ENCODE measurements around the gene C7orf33. TPM values are rescaled to one million over a fixed set of nuclear protein-coding genes. Genes with fewer than 3 reads are reported as not detected.
"Not testable (repeated sequence)": the region's sequence is repeated elsewhere in the genome, so short reads cannot be mapped to it uniquely, and the experiment has no call there.

Gene C7orf33
- total RNA-seq, 1 donor from 2014 or later, result not detected

DNA sequence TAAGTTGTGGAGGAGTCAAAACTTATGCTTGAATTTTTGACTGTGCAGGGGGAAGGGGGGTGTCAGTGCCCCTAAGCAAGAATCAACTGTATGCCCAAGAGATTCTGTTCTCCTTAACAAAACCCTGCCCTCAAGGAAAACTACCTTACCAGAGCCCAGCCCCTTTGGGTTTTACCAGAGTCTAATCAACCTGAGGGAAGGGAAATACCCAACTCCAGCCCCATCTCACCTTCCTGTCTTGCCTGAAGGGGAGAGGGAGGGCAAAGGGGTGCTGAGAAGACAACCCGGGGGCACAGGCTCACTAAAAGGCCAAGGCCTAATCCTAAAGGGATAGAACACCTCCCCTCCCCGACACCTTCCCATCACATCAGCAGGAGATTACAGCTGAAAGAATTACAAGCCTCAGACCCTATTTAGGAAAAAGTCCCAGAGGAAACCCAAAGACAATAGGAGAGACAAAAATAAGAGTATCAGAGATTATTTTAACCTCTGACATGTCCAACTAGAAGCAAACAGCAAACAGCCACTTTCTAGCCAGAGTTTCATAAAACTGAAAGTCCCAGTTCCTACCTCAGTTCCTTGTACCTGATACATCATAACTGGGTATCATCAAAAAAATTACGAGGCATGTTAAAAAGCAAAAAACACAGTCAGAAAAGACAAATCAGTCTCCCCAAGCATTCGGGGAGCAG is 26.8 kb upstream of the C7orf33 start:
- DNase-seq (ENCODE audit: low spot score in 2 of 2, unreplicated experiment in 2 of 2), result no peak
- peaks cover 4% of the 10 kb centered on the region for H3K9me3 Mint-ChIP-seq
- TF ChIP-seq, protein P1, sequence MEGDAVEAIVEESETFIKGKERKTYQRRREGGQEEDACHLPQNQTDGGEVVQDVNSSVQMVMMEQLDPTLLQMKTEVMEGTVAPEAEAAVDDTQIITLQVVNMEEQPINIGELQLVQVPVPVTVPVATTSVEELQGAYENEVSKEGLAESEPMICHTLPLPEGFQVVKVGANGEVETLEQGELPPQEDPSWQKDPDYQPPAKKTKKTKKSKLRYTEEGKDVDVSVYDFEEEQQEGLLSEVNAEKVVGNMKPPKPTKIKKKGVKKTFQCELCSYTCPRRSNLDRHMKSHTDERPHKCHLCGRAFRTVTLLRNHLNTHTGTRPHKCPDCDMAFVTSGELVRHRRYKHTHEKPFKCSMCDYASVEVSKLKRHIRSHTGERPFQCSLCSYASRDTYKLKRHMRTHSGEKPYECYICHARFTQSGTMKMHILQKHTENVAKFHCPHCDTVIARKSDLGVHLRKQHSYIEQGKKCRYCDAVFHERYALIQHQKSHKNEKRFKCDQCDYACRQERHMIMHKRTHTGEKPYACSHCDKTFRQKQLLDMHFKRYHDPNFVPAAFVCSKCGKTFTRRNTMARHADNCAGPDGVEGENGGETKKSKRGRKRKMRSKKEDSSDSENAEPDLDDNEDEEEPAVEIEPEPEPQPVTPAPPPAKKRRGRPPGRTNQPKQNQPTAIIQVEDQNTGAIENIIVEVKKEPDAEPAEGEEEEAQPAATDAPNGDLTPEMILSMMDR (IDR thresholded peaks at IDR 0.05; ENCODE audit: unreplicated experiment), result no peak
- peaks cover 18% of the 10 kb centered on the region for H3K4me1 Mint-ChIP-seq
- peaks cover 2% of the 10 kb centered on the region for H3K36me3 Mint-ChIP-seq
- H3K27ac Mint-ChIP-seq, result no peak overlapping the region
- no peak overlapping the region for H3K4me3 Mint-ChIP-seq
- H3K27me3 Mint-ChIP-seq (ENCODE audit: low read depth), result no peaks in the 10 kb centered on the region

DNA sequence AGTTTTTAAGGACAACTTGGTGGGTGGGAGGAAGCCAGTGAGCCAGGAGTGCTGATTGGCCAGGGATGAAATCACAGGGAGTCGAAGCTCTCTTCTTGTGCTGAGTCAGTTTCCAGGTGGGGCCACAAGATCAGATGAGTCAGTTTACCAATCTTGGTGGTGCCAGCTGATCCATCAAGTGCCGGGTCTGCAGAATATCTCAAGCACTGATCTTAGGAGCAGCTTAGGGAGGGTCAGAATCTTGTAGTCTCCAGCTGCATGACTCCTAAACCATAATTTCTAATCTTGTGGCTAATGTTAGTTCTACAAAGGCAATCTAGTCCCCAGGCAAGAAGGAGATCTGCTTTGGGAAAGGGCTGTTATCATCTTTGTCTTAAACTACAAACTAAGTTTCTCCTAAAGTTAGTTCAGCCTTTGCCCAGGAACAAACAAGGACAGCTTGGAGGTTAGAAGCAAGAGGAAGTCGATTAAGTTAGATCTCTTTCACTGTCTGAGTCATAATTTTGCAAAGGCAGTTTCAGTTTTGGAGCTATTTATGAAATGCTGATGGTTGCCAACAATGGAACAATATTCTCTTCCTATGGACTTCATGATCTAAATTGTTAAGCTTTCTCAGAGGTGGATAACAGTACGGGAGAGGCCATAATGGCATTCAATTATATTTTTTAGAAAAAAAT is 26.2 kb upstream of the C7orf33 start:
- not testable (repeated sequence) for H3K27me3 Mint-ChIP-seq (ENCODE audit: low read depth); DNase-seq (ENCODE audit: low spot score in 2 of 2, unreplicated experiment in 2 of 2); H3K9me3 Mint-ChIP-seq; H3K36me3 Mint-ChIP-seq; H3K4me3 Mint-ChIP-seq
- Mint-ChIP-seq H3K27ac (peak overlapping the region; percentile 32), H3K4me1 (peaks cover 18% of the 10 kb centered on the region)

DNA sequence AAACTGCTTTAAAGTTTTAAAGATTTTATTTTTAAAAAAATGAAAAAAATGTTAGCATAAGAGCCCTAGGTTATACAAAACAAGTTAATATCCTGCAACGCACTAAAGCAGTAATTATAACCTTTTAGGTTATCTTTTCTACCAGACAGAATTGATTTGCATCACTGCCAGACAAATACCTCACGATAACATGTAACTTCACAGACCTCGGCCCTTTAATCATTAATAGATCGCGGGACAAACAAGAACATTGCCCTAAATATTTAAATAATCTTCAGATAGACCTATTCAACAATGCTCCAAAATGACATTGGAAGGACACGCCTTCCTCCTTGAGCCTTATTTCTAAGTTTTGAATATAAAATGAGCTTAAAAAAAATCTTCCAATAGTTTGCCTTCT is 23.8 kb upstream of the C7orf33 start:
- no peak overlapping the region for H3K4me3 Mint-ChIP-seq
- TF ChIP-seq, protein P1 (IDR thresholded peaks at IDR 0.05; ENCODE audit: unreplicated experiment), result no peak
- peaks cover 14% of the 10 kb centered on the region for H3K4me1 Mint-ChIP-seq
- DNase-seq (ENCODE audit: low spot score in 2 of 2, unreplicated experiment in 2 of 2), result no peak
- no peak overlapping the region for H3K27ac Mint-ChIP-seq
- no peaks in the 10 kb centered on the region for H3K27me3 Mint-ChIP-seq (ENCODE audit: low read depth)
- H3K36me3 Mint-ChIP-seq, result no peaks in the 10 kb centered on the region
- H3K9me3 Mint-ChIP-seq, result peaks cover 13% of the 10 kb centered on the region

DNA sequence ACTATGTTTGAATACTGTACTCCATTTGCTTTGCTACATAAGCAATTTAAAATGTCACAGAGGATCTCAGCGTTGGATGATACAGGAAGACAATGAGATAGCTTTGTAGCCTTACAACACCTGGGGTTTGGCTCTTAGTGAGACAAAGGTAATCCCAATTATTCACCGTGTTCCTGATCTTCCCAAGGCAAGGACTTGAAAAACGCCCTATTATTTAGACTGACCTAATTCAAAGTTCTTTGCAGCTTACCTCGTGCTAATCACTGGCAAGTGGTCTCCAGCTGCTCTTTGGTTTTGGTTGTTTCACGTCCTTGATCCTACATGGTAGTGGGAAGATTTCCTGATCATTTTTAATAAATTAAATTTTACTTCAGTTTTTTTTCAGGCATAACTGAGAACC is 23.0 kb upstream of the C7orf33 start:
- H3K27me3 Mint-ChIP-seq (ENCODE audit: low read depth), result no peaks in the 10 kb centered on the region
- H3K9me3 Mint-ChIP-seq, result peaks cover 13% of the 10 kb centered on the region
- no peaks in the 10 kb centered on the region for H3K36me3 Mint-ChIP-seq
- no peak overlapping the region for H3K4me3 Mint-ChIP-seq
- peaks cover 14% of the 10 kb centered on the region for H3K4me1 Mint-ChIP-seq
- no peak for DNase-seq (ENCODE audit: low spot score in 2 of 2, unreplicated experiment in 2 of 2)
- no peak overlapping the region for H3K27ac Mint-ChIP-seq
- TF ChIP-seq, protein P1 (IDR thresholded peaks at IDR 0.05; ENCODE audit: unreplicated experiment), result no peak

DNA sequence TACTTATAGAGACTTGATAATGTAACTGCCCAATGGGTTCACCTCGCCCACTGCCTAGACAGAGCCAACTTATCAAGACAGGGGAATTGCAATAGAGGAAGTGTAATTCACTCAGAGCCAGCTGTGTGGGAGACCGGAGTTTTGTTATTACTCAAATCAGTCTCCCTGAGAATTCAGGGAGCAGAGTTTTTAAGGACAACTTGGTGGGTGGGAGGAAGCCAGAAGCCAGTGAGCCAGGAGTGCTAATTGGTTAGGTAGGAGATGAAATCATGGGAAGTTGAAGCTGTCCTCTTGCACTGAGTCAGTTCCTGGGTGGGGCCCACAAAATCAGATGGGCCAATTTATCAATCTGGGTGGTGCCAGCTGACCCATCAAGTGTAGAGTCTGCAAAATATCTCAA is 20.1 kb upstream of the C7orf33 start:
- no peaks in the 10 kb centered on the region for H3K36me3 Mint-ChIP-seq
- no peak overlapping the region for H3K27ac Mint-ChIP-seq
- no peaks in the 10 kb centered on the region for H3K27me3 Mint-ChIP-seq (ENCODE audit: low read depth)
- H3K9me3 Mint-ChIP-seq, result peaks cover 13% of the 10 kb centered on the region
- TF ChIP-seq, protein P1 (IDR thresholded peaks at IDR 0.05; ENCODE audit: unreplicated experiment), result no peak
- DNase-seq (ENCODE audit: low spot score in 2 of 2, unreplicated experiment in 2 of 2), result no peak
- peaks cover 7% of the 10 kb centered on the region for H3K4me1 Mint-ChIP-seq
- no peak overlapping the region for H3K4me3 Mint-ChIP-seq

DNA sequence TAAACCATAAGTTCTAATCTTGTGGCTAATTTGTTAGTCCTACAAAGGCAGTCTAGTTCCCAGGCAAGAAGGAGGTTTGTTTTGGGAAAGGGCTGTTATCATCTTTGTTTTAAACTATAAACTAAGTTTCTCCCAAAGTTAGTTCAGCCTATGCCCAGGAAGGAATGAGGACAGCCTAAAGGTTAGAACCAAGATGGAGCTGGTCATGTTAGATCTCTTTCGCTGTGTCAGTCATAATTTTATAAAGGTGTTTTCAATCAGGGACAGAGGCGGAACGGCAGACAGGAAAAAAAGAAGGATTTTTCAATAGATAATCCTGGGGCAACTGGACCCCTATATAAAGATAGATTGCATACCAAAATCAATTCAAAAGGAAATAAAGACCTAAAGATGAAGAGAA is 19.6 kb upstream of the C7orf33 start:
- not testable (repeated sequence) for H3K4me3 Mint-ChIP-seq; H3K4me1 Mint-ChIP-seq; DNase-seq (ENCODE audit: low spot score in 2 of 2, unreplicated experiment in 2 of 2); H3K27me3 Mint-ChIP-seq (ENCODE audit: low read depth); H3K36me3 Mint-ChIP-seq; H3K27ac Mint-ChIP-seq
- H3K9me3 Mint-ChIP-seq, result peaks cover 13% of the 10 kb centered on the region

Data from mesothelial cell of epicardium (in vitro differentiated cells).